NCI-H748 treated with DMSO at 0.1 percent for 48 hours (cell line): ENCODE measurements around the gene LZTFL1.

Experiments used
- DNase-seq: peaks from one replicate; lab custom pipeline; 2025; lab: John Stamatoyannopoulos, UW

Gene LZTFL1

GRCh38 chr3:45785605-45786150, 56.2 kb downstream of the LZTFL1 start:
- no peak for DNase-seq

GRCh38 chr3:45783667-45784066, 58.3 kb downstream of the LZTFL1 start:
- DNase-seq, result no peak

DNA sequence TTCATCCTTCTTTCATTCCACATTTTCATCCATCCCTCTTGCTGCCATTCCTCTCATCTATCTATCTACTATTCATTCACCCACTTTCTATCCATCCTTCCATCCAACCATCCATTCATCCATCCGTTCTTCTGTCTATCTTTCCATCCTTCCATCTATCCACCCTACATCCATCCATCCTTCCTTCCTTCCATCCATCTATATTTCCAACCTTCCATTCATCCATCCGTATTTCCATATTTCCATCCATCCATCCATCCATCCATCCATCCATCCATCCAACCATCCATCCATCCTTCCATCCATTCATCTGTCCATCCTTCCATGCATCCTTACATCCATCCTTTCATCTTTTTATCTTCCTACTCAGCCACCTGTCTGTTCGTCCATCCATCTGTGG, 59.5 kb downstream of the LZTFL1 start:
- DNase-seq, result no peak

DNA sequence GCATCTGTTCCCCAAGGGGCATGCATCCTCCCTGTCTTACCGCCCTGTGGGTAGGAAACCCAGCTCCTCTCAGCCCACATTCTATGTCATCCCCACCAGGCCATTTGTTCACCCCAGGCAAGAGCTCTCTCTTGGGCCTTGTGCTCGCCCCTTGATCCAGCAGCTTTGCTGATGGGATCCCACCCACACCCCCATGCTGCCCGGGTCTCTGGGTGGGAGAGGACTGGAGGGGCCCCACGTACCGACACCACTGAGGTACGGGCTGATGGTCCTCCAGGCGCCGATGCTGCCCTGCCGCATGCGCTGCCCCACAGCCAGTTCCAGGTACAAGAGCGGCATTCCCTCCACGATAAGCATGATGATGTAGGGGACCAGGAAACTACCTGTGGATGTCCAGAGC, 60.1 kb downstream of the LZTFL1 start:
- DNase-seq, result no peak

DNA sequence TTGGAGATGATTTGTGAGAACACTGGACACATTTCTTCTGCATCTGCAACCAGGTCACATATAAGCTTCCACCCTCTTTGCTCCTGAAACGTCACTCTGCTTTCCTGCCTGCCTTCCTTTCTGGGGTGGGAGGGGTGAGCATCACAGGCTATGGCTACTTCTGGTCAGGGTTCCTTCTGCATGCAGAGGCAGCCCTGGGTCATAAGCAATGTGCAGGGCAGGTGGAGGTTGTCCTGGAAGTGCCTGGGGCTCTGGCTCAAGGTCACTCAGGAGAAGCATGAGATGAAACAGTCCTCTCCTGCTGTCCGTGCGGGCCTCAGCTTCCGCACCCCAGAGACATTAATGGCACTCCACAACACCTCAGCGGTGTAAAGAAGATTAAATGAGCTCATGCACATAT, 60.6 kb downstream of the LZTFL1 start:
- DNase-seq, result no peak

GRCh38 chr3:45779746-45780735, 61.9 kb downstream of the LZTFL1 start:
- DNase-seq, result no peak

DNA sequence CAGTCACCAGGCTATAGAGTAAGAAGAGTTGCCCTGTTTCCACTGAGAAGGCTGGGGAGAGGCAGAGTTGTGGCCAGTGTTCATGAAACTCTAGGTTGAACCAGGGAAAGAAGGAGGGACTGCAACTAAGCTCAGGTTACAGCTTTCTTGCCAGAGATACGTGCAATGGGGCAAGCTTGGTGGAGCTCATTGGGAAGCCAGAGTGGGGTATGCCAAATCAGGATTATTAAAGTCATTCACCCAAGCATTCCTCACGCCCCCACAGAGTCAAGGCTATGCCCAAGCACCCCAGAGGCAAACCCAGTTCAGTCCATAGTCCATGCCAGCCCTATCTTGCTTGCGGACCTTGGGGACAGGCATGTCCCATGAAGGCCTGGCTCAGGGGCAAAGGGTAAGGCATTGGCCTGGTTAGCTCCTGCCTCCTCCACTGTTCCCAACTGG, 63.1 kb downstream of the LZTFL1 start:
- no peak for DNase-seq

DNA sequence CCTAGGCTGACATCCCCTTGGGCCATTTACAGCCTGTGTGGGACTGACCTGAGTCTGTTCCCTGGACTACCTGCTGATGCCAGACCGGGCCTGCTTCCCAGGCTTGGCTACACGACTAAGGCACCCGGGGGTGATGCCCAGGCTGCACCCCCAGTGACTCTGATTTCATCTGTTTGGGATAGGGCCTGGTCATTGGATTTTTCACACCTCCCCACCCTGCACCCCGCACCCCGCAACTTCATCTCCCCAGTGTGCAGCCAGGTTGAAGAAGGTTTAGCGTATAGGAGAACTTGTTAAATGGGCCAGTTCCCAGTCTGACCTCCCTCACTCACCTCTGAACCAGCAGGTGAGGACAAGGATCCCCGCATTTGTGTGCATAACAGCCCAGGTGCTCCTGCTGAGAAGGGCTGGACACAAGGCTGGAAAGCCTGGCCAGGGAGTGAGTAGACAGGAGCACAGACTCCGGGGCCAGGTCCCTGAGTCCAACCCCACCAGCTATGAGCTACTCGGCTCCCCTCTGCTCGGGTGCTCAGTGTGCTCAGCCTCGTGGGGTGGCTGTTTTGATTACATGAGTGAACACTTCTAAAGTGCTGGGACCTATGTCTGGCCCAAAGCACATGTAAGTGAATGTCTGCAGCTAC, 64.1 kb downstream of the LZTFL1 start:
- DNase-seq, result no peak

- no peak for DNase-seq
These were observed 64.7 kb downstream of the LZTFL1 start for GRCh38 chr3:45777111-45777745.

DNA sequence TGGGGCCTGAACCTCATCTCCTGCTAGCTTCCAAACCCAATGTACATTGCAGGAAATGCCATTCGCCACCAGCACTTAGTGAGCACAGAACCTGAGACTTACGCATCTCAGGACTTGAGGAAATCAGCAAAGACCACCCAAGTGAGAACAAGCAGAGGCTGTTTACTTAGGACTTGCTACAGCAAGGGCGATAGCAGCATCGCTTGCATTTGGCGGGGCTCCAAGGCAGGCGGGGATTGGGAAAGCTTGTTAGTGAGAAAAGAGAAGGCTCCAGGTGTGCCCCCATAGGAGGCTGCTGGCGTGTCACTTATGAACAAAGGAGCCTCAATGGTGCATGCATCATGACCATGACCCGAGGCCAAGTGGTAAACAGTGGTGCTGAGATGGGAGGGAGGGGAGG, 65.3 kb downstream of the LZTFL1 start:
- no peak for DNase-seq

DNA sequence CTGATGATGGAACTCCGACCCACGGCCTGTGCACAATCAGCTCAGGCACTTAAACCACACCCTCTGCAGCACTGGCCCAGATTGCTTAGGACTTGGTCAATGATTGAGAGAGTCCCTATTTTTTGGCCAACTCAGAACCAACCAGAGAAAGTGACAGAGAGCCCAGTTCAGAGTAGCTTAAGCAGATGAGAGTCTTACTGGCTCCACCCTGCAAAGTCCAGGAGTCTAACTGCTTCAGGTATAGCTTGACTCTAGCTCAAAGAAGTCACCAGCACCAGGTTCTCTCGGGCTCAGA, 65.7 kb downstream of the LZTFL1 start:
- DNase-seq, result no peak

- DNase-seq, result no peak
These were observed 66.2 kb downstream of the LZTFL1 start for GRCh38 chr3:45775571-45776300.

DNA sequence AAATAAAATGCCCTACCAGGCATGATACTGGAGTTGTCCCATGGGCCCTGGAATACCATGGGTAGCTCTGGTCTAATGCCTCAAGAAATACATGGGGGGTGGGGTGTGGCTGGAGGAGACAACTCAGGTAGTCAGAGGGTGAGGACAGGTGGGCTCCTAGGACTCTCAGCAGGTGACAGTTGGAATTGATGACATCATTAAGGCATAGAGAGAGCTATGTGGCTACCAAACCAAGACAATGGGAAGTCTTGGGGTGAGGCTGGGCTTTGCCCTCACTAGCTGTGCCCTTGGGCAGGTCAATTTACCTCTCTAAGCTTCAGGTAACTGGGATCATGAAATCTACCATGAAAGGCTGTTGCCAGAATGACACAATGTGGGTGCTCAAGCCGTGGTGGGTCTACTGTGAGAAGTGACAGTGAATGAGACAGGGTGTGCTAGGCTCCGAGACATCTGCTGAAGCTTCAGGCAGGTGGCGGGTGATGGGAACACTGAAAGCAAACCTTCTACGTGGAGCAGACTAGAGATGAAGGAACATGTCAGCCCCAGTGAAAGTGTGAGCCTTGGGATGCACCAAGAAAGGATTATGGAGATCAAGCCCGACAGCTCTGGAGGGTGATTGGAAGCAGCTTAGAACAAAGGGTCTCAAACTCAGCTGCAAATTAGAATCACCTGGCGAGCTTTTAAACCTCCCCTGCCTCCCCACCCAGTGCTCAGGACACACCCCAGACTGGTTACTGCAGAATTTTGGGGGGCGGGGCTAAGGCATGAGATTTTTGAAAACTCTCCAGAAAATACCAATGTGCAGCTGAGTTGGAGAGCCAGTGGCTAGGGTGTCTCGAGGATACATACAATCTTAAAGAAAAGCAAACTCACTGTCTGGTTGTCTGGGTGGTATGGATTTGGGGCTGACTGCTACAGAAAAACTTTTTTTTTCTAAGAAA, 67.1 kb downstream of the LZTFL1 start:
- no peak for DNase-seq

- no peak for DNase-seq
These were observed 68.0 kb downstream of the LZTFL1 start for GRCh38 chr3:45773714-45774449.
